ENCODE results near the gene RGS3.
A peak's percentile ranks its signal among the peaks of the same experiment; 100 is the strongest.

The RGS3 gene

GRCh38 chr9:113587471-113588031, 124.0 kb downstream of the RGS3 start:
- DNase-seq (ENCODE audit: low read depth) = no peak

GRCh38 chr9:113588242-113588810, 124.8 kb downstream of the RGS3 start:
- DNase-seq (ENCODE audit: low read depth) = no peak

GRCh38 chr9:113588936-113589335, 125.4 kb downstream of the RGS3 start:
- DNase-seq (ENCODE audit: low read depth) = no peak

DNA sequence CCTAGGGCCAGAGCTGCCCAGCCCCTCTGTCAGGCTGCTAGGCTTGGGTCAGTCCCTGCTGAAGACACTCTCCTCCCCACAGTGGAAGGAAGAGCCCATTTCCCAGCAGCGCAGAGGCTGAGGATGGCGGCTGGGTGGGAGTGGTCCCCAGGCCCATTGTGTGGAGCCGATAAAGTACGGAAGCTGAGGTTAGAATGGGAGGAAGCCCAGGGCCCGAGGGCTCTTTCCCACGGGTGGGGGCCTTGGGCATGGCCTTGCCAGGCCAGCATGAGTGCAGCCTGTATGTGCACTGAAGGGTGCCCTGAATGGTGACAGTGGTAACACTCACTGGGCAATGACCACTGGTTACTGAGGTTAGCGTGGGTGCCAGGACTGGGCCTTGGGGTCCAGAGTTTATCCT, 125.9 kb downstream of the RGS3 start:
- DNase-seq (ENCODE audit: low read depth) = no peak

GRCh38 chr9:113589890-113590289, 126.4 kb downstream of the RGS3 start:
- no peak for DNase-seq (ENCODE audit: low read depth)

- no peak for DNase-seq (ENCODE audit: low read depth)
These were observed 126.9 kb downstream of the RGS3 start for GRCh38 chr9:113590389-113590788.

DNA sequence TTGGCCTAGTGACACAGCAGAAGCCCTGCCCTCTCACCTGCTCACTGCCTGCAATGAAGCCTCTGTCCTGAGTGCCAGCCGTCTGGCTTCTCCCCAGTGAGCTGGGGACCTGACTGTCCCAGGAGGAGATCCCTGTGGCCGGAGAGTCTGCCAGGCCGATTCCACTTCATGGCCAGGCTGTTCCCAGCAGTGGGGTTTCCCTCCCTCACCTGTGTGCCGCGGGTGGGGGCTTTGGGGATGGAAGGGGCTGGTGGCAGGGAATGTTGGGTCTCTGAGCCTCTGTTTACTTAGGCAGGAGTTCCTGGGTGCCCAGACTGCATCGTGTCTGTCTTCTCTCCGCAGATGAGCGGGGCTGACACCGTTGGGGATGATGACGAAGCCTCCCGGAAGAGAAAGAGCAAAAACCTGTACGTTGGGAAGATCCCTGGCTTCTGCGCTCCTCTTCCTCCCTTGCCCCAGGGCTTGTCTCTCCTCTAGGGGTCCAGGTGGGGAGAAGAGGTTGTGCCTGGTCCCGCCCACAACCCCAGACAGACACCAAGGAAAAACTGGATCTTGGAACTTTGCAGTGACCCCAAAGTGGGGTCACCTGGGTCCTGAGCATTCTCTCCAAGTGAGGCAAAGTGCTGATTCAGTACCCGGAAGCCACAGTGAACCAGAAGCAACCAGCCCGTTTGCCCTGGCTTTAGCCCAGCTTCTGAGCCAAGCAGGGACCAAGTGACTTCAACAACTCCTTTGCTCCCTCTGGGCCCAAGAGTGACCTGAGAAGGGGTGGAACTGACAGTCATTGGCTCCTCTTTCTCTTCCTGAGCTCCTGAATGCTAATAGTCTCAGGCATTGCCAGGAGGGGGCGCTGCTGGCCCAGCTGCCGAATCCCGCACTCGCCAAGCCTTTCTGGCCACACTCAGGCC, 127.7 kb downstream of the RGS3 start:
- peak; percentile 45 for DNase-seq (ENCODE audit: low read depth)

DNA sequence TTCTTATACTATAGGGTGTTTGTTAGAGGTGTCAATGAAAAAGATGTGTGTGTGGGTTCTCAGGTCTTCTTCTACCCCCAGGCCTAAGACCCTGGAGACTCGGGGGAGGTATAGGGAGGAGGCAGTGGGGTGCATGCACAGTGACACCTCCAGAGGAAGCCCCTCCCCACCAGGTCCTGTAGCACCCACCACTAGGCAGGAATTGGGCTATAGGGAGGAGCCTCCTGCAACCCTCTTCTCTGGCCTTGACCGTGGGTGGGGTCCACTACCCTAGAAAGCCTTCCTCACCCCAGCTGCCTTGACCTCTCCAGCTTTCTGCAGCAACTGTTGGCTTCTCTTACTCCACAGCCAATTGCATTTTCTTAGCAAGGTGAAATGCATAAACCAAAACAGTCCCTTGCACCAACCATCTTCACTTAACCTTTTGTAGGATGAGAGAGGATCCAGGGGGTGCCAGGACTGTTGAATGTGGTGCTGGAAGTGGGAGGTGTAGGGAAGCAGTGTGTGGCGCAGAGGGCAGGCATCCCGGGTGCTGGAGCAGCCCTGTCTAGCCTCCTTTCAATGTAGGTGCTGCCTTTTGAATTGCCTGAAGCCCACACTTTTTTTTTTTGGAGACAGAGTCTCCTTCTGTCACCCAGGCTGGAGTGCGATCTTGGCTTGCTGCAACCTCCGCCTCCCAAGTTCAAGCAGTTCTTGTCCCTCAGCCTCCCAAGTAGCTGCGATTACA, 128.5 kb downstream of the RGS3 start:
- DNase-seq (ENCODE audit: low read depth) = no peak

GRCh38 chr9:113592876-113593575, 129.5 kb downstream of the RGS3 start:
- DNase-seq (ENCODE audit: low read depth) = no peak

GRCh38 chr9:113593682-113594281, 130.3 kb downstream of the RGS3 start:
- DNase-seq (ENCODE audit: low read depth) = peak; percentile 94

- DNase-seq (ENCODE audit: low read depth) = no peak
These were observed 131.2 kb downstream of the RGS3 start for GRCh38 chr9:113594484-113595299.

DNA sequence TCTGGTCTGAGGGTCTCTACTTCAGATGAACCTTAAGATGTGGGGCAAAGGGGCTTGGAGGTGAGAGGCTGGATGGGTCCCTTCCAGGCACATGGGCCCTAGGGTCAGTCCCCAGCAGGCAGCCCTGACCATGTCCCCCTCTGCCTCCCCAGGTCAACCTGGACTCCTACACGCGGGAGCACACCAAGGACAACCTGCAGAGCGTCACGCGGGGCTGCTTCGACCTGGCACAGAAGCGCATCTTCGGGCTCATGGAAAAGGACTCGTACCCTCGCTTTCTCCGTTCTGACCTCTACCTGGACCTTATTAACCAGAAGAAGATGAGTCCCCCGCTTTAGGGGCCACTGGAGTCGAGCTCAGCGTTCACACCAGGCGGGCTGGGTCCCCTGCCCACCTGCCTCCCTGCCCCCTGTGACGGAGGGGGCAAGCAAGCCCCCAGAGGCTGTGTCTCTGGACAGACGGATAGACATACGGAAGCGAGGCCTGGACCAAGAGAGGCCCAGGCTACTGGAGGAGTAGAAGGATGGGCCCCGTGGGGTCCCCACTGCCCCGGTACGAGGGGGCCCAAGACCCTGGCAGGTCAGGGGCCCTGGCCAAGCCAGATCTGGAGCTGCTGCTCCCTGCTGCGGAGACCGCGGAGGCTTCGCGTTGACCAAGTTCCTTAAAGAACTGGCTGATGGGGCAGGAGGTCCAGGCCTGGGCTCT, 133.2 kb downstream of the RGS3 start:
- DNase-seq (ENCODE audit: low read depth) = no peak

GRCh38 chr9:113597390-113598241, 134.1 kb downstream of the RGS3 start:
- no peak for DNase-seq (ENCODE audit: low read depth)

DNA sequence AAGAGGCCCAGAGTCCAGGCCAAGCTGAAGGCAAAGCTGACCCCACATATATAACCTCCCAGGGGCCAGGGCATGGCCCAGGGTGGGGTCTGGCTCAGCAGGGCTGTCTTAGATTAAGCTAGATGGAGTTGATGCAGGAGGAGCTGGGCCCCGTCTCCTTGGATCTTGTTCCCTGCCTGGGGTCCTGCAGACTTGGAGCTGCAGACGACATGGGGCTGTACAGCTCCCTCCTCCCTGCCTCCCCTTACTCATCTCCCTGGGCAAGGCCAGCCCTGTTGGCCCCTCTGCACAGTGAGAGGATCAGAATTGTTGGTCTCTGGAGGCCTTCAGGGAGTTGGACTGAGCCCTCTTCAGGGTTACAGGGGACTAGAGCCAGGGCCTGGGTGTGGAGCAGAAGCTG, 134.9 kb downstream of the RGS3 start:
- no peak for DNase-seq (ENCODE audit: low read depth)

DNA sequence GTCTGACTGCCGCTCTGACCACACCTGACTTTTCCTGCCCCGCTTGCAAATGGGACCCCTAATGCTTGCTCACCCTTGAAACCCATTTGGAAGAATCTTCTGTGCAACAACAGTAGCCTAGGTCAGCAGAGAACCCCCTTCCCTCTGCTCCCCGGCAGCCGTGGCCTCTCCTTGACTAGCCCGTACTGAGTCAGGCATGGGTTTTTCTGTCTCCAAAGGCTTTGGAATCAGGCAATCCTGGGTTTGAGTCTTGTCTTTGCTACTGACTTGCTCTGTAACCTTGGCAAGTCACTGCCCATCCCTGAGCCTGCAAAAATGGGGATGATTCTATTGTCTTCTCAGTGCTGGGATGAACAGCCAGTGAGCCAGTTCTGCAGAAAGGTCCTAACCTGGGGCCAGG, 135.4 kb downstream of the RGS3 start:
- DNase-seq (ENCODE audit: low read depth) = no peak

- peak; percentile 47 for DNase-seq (ENCODE audit: low read depth)
These were observed 136.1 kb downstream of the RGS3 start for GRCh38 chr9:113599646-113600022.

GRCh38 chr9:113600023-113600823, 136.7 kb downstream of the RGS3 start:
- DNase-seq (ENCODE audit: low read depth) = no peak

GRCh38 chr9:113600871-113601614, 137.5 kb downstream of the RGS3 start:
- no peak for DNase-seq (ENCODE audit: low read depth)
